ENCODE data around the gene PSAT1.
"Not testable (repeated sequence)": the region's sequence is repeated elsewhere in the genome, so short reads cannot be mapped to it uniquely, and the experiment has no call there.

PSAT1 gene

GRCh38 chr9:78296893-78297671, at the start of gene PSAT1:
Gene PSAT1, plus strand, starts transcription at chr9:78297125. Its CDS starts 86 bp downstream, at chr9:78297211.
- peak; percentile 100 for DNase-seq (ENCODE audit: low spot score)

GRCh38 chr9:78248635-78249034, 48.3 kb upstream of the PSAT1 start:
- DNase-seq (ENCODE audit: low spot score) = no peak

DNA sequence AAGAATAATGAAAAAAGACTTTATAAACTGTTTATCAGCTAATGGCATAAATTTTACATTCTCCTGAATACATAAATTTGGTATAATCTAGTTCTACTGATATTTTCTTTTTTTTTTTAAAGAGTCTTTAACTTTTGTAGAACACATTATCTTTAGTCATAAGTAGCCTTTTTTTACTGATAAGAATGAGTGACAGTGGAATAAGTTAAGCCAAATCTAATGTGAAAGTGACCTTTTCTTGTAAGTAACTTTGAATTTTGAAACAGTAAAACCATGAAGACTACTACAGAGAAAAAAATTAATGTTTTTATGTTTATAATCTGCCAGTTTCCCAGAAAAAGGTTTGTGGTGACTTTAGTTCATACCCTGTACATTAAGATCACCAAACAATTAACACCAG, 47.4 kb upstream of the PSAT1 start:
- no peak for DNase-seq (ENCODE audit: low spot score)

GRCh38 chr9:78252616-78253015, 44.3 kb upstream of the PSAT1 start:
- DNase-seq (ENCODE audit: low spot score) = no peak

GRCh38 chr9:78253285-78253684, 43.6 kb upstream of the PSAT1 start:
- no peak for DNase-seq (ENCODE audit: low spot score)

DNA sequence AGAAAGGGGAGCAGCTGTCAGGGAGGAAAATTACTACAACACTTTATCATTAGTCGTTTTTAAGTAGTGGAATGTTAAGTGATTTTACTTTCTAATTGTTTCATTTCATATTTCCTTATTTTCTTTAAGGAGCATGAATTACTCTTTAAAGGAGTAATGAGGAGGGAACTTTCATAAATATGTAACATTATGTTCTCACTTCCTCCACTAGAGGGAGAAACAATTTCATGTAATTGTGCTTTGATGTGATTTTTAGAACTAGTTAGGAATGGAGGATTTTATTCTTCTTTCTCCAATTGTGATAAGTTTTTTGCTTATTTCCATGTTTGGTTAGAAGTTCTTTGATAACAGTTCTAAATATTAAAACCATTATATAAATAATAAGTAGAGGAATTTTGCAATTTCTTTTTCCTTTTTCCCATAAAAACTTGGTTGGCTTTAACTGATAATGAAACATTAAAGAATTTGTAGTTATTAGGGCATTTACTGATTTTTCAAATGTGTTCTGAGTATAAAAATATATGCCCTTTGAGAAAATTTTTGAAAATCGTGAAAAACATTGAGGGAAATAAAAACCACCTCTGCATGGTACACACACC, 35.4 kb upstream of the PSAT1 start:
- DNase-seq (ENCODE audit: low spot score) = peak; percentile 20

DNA sequence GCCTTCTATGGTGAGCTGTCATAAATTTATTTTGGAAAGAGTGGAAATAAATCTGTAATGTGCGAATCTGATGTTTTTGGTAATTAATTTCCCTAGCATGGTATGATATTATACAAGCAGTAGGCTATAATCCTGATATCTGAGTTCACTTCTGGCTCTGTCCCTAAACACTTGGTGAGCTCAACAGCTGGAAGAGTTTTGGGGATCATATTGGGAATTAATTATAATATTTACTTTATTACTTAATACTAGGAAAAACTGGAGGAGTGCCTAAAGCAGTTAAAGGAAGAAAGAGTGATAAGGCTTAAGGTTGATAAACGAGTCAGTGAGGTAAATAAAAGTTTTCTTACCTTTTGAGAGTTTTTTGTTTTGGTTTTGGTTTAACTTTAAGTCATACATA, 34.3 kb upstream of the PSAT1 start:
- DNase-seq (ENCODE audit: low spot score) = no peak

GRCh38 chr9:78267889-78268288, 29.0 kb upstream of the PSAT1 start:
- DNase-seq (ENCODE audit: low spot score) = no peak

GRCh38 chr9:78269784-78270183, 27.1 kb upstream of the PSAT1 start:
- no peak for DNase-seq (ENCODE audit: low spot score)

- no peak for DNase-seq (ENCODE audit: low spot score)
Measured at GRCh38 chr9:78272307-78272706, 24.6 kb upstream of the PSAT1 start.

GRCh38 chr9:78273761-78274160, 23.2 kb upstream of the PSAT1 start:
- peak; percentile 18 for DNase-seq (ENCODE audit: low spot score)

DNA sequence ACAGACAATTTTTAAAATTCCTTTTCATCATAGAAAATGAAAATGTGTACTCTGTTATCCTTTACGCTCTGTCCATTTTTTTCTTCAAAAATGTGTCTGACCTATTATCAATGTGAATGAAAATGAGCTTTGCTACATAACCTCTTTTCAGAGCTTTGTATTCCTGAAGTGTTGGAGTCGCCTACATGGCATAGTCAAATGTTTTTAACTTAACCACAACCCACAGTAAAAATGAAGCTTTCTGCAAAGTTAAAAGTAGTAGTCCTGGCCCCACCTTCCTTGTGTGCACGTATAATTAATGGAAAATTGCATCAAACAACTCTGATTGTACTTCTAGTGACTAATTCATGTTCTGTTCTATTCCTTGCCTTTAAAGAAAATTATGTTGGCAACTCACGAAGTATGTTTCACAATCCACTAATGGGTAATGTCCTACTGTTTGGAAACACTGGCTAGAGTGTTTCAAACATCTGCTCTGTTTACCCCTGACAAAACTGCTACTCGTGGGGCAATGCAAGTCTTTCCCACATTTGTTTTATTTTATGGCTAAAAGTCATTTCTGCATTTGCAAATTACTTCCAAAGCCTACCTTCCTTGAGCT, 18.6 kb upstream of the PSAT1 start:
- DNase-seq (ENCODE audit: low spot score) = no peak

GRCh38 chr9:78278801-78279200, 18.1 kb upstream of the PSAT1 start:
- no peak for DNase-seq (ENCODE audit: low spot score)

DNA sequence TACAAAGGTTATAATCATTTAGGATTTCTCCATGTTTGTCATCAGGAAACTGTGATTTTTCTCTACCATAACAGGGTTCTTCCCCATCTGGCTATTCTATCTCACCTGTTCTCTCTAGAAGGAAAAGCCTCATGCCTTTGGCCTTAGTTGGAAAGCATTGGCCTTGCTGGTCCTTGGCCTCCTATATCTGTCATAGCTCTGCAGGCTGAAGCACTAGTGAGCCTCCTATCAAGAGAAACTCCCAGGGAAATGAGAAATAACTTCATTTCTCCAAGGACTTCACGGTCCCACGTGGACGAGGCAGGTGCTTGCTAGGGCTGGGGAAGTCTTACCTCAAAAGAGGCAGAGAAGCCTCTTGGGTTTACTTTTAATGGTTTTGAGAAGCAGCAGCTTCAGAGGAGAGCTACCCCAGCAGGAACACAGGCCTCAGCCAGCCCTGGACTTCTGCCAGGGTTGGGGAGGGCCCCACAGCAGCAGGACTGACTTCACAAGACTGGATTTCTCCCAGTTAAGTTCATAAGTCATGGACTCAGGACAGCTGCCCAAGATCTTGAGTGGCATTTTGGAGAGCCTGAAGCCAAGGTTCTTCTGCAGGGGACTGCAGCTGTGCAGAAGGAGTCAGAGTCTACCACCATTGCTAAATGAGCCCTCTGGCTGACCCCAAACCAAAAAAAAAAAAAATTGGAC, 15.8 kb upstream of the PSAT1 start:
- peak; percentile 22 for DNase-seq (ENCODE audit: low spot score)

DNA sequence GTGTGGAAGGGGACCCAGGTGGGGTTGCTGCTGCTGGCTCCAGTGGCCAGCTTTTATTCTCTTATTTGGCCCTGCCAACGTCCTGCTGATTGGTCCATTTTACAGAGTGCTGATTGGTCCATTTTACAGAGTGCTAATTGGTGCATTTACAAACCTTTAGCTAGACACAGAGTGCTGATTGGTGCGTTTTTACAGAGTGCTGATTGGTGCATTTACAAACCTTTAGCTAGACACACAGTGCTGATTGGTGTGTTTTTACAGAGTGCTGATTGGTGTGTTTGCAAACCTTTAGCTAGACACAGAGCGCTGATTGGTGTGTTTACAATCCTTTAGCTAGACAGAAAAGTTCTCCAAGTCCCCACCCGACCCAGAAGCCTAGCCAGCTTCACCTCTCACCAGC, 12.7 kb upstream of the PSAT1 start:
- DNase-seq (ENCODE audit: low spot score) = not testable (repeated sequence)

DNA sequence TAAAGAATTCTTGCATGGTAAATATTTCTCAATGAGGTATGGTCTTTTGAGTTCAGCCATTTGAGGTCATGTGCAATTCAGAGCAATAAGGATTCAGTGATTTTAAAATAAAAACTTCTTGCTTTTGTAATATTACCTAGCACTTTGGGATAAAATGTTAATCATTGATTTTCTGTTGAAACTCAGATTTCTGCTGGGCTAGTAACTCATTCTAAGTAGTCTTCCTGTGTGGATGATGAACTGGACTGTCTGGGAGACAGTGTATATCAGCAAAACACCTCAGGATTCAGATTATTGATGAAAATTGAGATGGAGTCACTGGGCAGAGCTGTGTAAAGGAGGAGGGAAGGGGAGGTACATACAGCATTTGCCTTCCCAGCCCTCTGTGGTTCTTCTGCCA, 10.8 kb upstream of the PSAT1 start:
- no peak for DNase-seq (ENCODE audit: low spot score)

DNA sequence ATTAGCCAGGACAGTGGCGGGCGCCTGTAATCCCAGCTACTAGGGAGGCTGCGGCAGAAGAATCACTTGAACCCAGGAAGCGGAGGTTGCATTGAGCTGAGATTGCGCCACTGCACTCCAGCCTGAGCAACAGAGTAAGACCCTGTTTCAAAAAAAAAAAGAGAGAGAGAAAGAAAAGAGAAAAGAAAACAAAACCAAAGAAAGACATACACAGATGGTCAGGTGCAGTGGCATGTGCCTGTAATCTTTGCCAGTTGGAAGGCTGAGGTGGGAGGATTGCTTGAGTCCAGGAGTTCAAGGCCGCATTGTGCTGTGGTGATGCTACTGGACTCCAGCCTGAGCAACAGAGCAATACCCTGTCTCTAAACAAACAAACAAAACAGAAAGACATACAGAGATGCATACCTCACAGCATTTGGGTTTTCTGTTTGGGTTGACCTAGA, 10.0 kb upstream of the PSAT1 start:
- DNase-seq (ENCODE audit: low spot score) = no peak

DNA sequence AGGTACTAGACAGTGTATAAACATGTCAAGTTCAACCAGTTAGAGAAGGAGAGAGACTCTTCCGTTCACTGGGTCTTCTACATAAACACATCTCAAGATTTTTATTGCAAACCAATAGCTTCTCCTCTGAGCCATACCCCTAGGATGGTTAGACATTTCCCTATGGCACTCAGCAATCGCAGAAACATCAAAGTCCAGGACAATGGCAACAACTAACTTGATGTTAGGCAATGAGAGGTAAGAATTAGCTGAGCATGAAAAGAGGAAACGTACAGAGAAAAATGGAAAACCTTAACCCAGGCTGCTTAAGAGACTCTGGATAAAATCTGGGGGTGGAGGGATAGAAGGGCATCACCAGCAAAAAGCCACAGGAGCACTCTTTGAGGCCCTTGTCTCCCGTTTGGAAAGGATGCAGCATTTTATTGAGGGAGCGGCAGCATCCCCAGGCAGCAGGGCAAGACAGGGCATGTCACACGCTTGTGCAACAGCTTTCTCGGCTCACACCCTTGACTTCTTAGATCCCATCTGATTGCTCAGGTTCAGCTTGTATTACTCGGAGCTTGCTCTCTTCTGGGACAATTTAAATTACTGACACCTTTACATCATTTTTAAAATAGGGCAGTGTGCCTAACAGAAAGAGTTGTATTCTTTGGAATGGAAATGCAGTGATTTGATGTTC, 8.6 kb upstream of the PSAT1 start:
- no peak for DNase-seq (ENCODE audit: low spot score)

DNA sequence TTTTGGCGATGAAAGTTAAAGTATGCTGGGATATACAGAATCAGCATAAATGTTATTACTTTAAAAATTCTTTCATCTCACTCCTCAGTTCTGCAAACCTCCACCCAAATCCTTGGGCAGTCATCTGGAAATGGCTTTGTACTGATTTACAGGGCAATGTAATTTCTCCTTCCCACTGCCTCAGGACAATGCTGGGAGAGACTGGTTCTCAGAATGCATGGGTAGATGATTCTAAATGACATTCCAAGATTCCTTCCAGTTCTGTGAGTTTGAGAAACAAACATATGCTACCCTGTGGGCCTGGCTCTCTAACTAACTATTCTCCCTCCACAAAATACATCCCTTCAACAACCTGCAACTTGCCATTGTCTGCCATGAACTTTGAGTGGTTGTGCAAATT, 7.5 kb upstream of the PSAT1 start:
- DNase-seq (ENCODE audit: low spot score) = no peak

- DNase-seq (ENCODE audit: low spot score) = no peak
Measured at GRCh38 chr9:78291240-78291925, 5.5 kb upstream of the PSAT1 start.

DNA sequence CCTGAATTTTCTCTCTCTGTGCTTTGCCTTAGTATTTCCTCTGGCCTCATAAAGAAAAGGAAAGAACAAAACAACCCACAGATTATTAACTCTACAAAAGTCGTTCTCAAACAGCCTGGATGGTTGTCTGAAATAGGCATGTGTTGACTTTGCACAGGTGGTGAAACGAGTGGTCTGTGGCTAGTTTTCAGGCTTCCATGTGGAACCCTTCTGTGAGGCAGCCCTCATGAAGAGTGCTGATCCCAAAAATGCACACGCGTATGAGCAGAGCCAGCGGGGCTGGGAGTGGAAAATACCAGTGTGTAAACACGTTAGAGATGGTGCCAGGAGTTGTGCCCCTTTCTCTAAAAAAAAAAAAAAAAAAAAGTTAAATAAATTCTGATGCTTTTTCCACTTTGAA, 4.9 kb upstream of the PSAT1 start:
- DNase-seq (ENCODE audit: low spot score) = no peak
